H9 (cell line): Measurements from ENCODE around the gene SRPX. TPM values are rescaled to one million over a fixed set of nuclear protein-coding genes. Genes with fewer than 3 reads are reported as not detected.

ENCODE experiments used
- DNase-seq: peaks from one replicate; pipeline ENCODE4 v3.0.0-alpha.2; 2017
- H2AFZ ChIP-seq: one replicate; pipeline ENCODE4 v1.6.1; 2013; ENCODE audit warnings: mild to moderate bottlenecking, low read length, control low read depth, moderate library complexity
- H2AK5ac ChIP-seq: 2 replicates; pipeline ENCODE4 v1.6.1; 2013; ENCODE audit warnings: low read length, control low read depth, mixed read lengths; ENCODE audit not compliant: insufficient read length
- H2BK120ac ChIP-seq: one replicate; pipeline ENCODE4 v1.6.1; 2013; ENCODE audit warnings: low read depth, mild to moderate bottlenecking, low read length, control low read depth, inconsistent platforms; ENCODE audit not compliant: poor library complexity, severe bottlenecking
- H2BK12ac ChIP-seq: 2 replicates; pipeline ENCODE4 v1.6.1; 2013; ENCODE audit warnings: low read length, control low read depth, mixed read lengths, low read depth; ENCODE audit not compliant: insufficient read length
- H2BK15ac ChIP-seq: 2 replicates; pipeline ENCODE4 v1.6.1; 2013; ENCODE audit warnings: low read depth, low read length, control low read depth
- H2BK20ac ChIP-seq: one replicate; pipeline ENCODE4 v1.6.1; 2013; ENCODE audit warnings: low read depth, mild to moderate bottlenecking, low read length, control low read depth, inconsistent platforms; ENCODE audit not compliant: poor library complexity, severe bottlenecking
- H2BK5ac ChIP-seq: 2 replicates; pipeline ENCODE4 v1.6.1; 2013; ENCODE audit warnings: low read length, control low read depth, mixed read lengths; ENCODE audit not compliant: insufficient read length
- H3K14ac ChIP-seq: 2 replicates; pipeline ENCODE4 v1.6.1; 2013; ENCODE audit warnings: low read length, control low read depth; ENCODE audit not compliant: insufficient read depth
- H3K18ac ChIP-seq: 2 replicates; pipeline ENCODE4 v1.6.1; 2013; ENCODE audit warnings: low read depth, mild to moderate bottlenecking, mixed read lengths, low read length, control low read depth; ENCODE audit not compliant: insufficient read length
- H3K23ac ChIP-seq: 2 replicates; pipeline ENCODE4 v1.6.1; 2013; ENCODE audit warnings: low read length, control low read depth, mixed read lengths, low read depth; ENCODE audit not compliant: insufficient read length
- H3K23me2 ChIP-seq: 2 replicates; pipeline ENCODE4 v1.6.1; 2013; ENCODE audit warnings: low read depth, mild to moderate bottlenecking, mixed read lengths, low read length, control low read depth; ENCODE audit not compliant: insufficient read length, poor library complexity, severe bottlenecking
- H3K27ac ChIP-seq: 2 replicates; pipeline ENCODE4 v1.5.1; 2013; ENCODE audit warnings: low read length, control low read depth, mixed read lengths, low read depth; ENCODE audit not compliant: insufficient read length
- H3K27me3 ChIP-seq: 2 replicates; pipeline ENCODE4 v1.6.1; 2013; ENCODE audit warnings: low read length, control low read depth, inconsistent platforms; ENCODE audit not compliant: insufficient read depth
- H3K4ac ChIP-seq: 2 replicates; pipeline ENCODE4 v1.6.1; 2013; ENCODE audit warnings: low read depth, mild to moderate bottlenecking, control low read depth, inconsistent platforms, low read length, moderate library complexity
- H3K4me1 ChIP-seq: 2 replicates; pipeline ENCODE4 v1.6.1; 2013; ENCODE audit warnings: low read length, control low read depth, inconsistent platforms; ENCODE audit not compliant: insufficient read depth
- H3K4me2 ChIP-seq: 2 replicates; pipeline ENCODE4 v1.6.1; 2013; ENCODE audit warnings: low read length, control low read depth, mixed read lengths; ENCODE audit not compliant: insufficient read length, insufficient read depth
- H3K56ac ChIP-seq: 2 replicates; pipeline ENCODE4 v1.6.1; 2013; ENCODE audit warnings: low read depth, mild to moderate bottlenecking, mixed read lengths, low read length, control low read depth; ENCODE audit not compliant: insufficient read length
- H3K79me1 ChIP-seq: 2 replicates; pipeline ENCODE4 v1.6.1; 2013; ENCODE audit warnings: low read depth, mild to moderate bottlenecking, moderate library complexity, low read length, control low read depth, inconsistent platforms; ENCODE audit not compliant: insufficient read depth, poor library complexity, severe bottlenecking
- H3K79me2 ChIP-seq: 2 replicates; pipeline ENCODE4 v1.6.1; 2013; ENCODE audit warnings: low read length, control low read depth, inconsistent platforms; ENCODE audit not compliant: insufficient read depth
- H3K9ac ChIP-seq: 2 replicates; pipeline ENCODE4 v1.6.1; 2013; ENCODE audit warnings: low read length, control low read depth, mixed read lengths; ENCODE audit not compliant: insufficient read length; ENCODE audit errors: extremely low read depth
- H3K9me3 ChIP-seq: one replicate; pipeline ENCODE4 v1.6.1; 2013; ENCODE audit warnings: low read depth, low read length, inconsistent platforms; ENCODE audit not compliant: control insufficient read depth
- H3T11ph ChIP-seq: one replicate; pipeline ENCODE4 v1.6.1; 2013; ENCODE audit warnings: mild to moderate bottlenecking, low read length, control low read depth, inconsistent platforms
- H4K20me1 ChIP-seq: one replicate; pipeline ENCODE4 v1.6.1; 2013; ENCODE audit not compliant: control insufficient read depth, insufficient read length, insufficient read depth
- H4K5ac ChIP-seq: 2 replicates; pipeline ENCODE4 v1.6.1; 2013; ENCODE audit warnings: low read depth, mild to moderate bottlenecking, mixed read lengths, low read length, control low read depth; ENCODE audit not compliant: insufficient read length
- H4K8ac ChIP-seq: replicated peaks from 2 replicates; pipeline ENCODE4 v1.6.1; 2013; ENCODE audit warnings: low read length, control low read depth, mixed read lengths, low read depth; ENCODE audit not compliant: insufficient read length
- H4K91ac ChIP-seq: 2 replicates; pipeline ENCODE4 v1.6.1; 2013; ENCODE audit warnings: low read depth, mild to moderate bottlenecking, moderate library complexity, mixed read lengths, low read length, control low read depth; ENCODE audit not compliant: insufficient read length
- H3K27ac Mint-ChIP-seq, 3 experiments: 2 replicates in 2 of 3; 3 replicates in 1 of 3; pipeline ENCODE4 v1.8.0; 2020 to 2021; ENCODE audit warnings: mixed read lengths in 3 of 3, mild to moderate bottlenecking in 1 of 3, moderate library complexity in 1 of 3
- H3K27me3 Mint-ChIP-seq: 2 replicates; pipeline ENCODE4 v1.8.0; 2021; ENCODE audit warnings: low read depth, mild to moderate bottlenecking, moderate library complexity, mixed read lengths
- H3K36me3 Mint-ChIP-seq, 3 experiments: 2 replicates in 2 of 3; 3 replicates in 1 of 3; pipeline ENCODE4 v1.8.0; 2020 to 2021; ENCODE audit warnings: low read depth in 3 of 3, mixed read lengths in 3 of 3; ENCODE audit not compliant: insufficient read depth in 1 of 3
- H3K4me1 Mint-ChIP-seq, 2 experiments: 2 replicates each; pipeline ENCODE4 v1.8.0; 2020; ENCODE audit warnings: mixed read lengths in 2 of 2
- H3K4me3 Mint-ChIP-seq, 2 experiments: 2 replicates in 1 of 2; 3 replicates in 1 of 2; pipeline ENCODE4 v1.8.0; 2020 to 2021; ENCODE audit warnings: mild to moderate bottlenecking in 2 of 2, mixed read lengths in 2 of 2, moderate library complexity in 1 of 2
- H3K9me3 Mint-ChIP-seq, 2 experiments: 2 replicates in 1 of 2; 3 replicates in 1 of 2; pipeline ENCODE4 v1.8.0; 2020; ENCODE audit warnings: mild to moderate bottlenecking in 2 of 2, mixed read lengths in 2 of 2, moderate library complexity in 1 of 2
- CTCF ChIP-seq: fragments of 200-600 bp; sonication (generic); conservative IDR thresholded peaks from 3 replicates; pipeline ENCODE4 v1.8.0; 2021; ENCODE audit warnings: antibody characterized with exemption, mild to moderate bottlenecking
- WGBS: extraction: QIAGEN DNeasy Blood & Tissue Kit; methylation state at CpG from one replicate; pipeline ENCODE4 v1.1.7; 2013; ENCODE audit warnings: missing lambda C conversion rate, low lambda C conversion rate, mixed read lengths; ENCODE audit not compliant: insufficient read length; ENCODE audit errors: extremely low coverage; 5-methylcytosine and 5-hydroxymethylcytosine counted together
- total RNA-seq: library from RNA; stranded (reverse); gene quantifications from 2 replicates; pipeline ENCODE4 v1.2.1, GENCODE V29; 2021

Gene SRPX
- total RNA-seq, 1 experiment from 2014 or later: 2.8 TPM

GRCh38 chrX:38165023-38165422, 55.6 kb downstream of the SRPX start:
- Histone ChIP-seq H3K4me1 (no peaks in the 10 kb centered on the region), H3K27me3 (no peaks in the 10 kb centered on the region), H2BK15ac (no peak overlapping the region), H2BK5ac (no peak overlapping the region), H3K56ac (no peak overlapping the region), H3T11ph (no peak overlapping the region), H3K79me1 (no peaks in the 10 kb centered on the region), H3K79me2 (no peaks in the 10 kb centered on the region), H2AK5ac (no peak overlapping the region), H3K23ac (no peak overlapping the region), H3K4me2 (no peak overlapping the region), H2AFZ (no peak overlapping the region), H3K23me2 (no peaks in the 10 kb centered on the region), H2BK12ac (no peak overlapping the region), H3K27ac (no peak overlapping the region), H3K9ac (no peak overlapping the region), H4K8ac (no peak overlapping the region), H2BK120ac (no peak overlapping the region), H4K5ac (no peak overlapping the region), H3K14ac (no peak overlapping the region), H2BK20ac (no peak overlapping the region), H3K18ac (no peak overlapping the region), H3K4ac (no peak overlapping the region), H4K20me1 (no peaks in the 10 kb centered on the region), H4K91ac (no peak overlapping the region), H3K9me3 (no peaks in the 10 kb centered on the region)
- no peak for DNase-seq
- Mint-ChIP-seq H3K4me1 (no peaks in the 10 kb centered on the region), H3K9me3 (peaks cover 63 to 74% of the 10 kb centered on the region in 2 experiments), H3K27me3 (no peaks in the 10 kb centered on the region; the same call in 1 of the 2 replicates), H3K4me3 (no peak overlapping the region), H3K27ac (no peak overlapping the region), H3K36me3 (peaks cover 0 to 2% (median 2%) of the 10 kb centered on the region in 3 experiments; a peak in 5 of 7 replicates)
- TF ChIP-seq CTCF: no peak
- WGBS: no CpG with 5 or more reads among the region's 1 CpG
